ENCODE measurements around the gene FBRSL1. TPM values are rescaled to one million over a fixed set of nuclear protein-coding genes. Genes with fewer than 3 reads are reported as not detected.
A peak's percentile ranks its signal among the peaks of the same experiment; 100 is the strongest.

Gene FBRSL1
- total and polyA plus RNA-seq, 9 of the 15 experiments (the other 6 are each of a cell fraction or from before 2014, with no cell fraction given) = 0.24 to 129 (median 7.3) TPM

DNA sequence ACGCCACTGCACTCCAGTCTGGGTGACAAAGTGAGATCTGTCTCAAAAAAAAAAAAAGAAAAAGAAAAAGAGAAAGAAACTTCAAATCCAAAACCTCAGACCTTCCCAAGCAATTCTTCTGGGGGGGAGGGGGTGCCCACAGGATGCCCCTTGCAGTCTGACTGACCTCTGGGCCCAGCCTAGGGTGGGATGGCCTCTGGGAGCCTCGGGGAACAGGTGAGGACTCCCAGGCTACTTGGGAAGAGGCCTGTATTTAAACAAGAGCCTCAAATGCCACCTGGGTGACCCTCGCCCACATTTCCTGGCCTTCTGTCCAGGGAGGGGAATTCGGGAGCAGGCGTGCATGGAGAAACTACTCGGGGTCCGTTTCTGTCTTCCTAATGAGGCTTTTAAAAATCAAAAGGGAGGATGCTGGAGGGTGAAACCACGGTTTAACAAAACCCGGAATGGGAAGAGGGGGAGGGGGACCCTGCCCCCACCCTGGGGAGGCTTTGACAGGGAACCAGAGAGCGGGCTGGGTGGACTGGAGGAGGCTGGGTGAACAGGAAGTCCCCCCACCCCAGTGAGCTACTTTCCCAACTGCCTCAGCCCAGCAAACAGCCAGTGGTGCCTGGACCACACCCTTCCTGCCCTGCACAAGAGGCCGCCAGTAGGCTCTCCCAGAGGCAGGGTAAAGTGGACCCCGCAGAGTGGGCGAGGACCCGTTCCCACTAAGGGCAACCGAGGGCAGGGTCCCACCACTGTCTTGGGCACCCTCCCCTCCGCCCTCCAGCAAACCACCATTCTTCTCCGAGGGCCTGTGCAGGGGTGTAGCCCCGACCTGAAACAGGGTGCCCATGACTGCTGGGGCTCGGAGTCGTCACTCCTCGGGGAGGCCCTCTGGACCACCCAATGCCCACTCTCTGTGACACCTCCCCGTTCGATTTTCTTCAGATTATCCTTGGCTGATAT is 1.5 kb upstream of the FBRSL1 start (continued):
- TF ChIP-seq ZNF253 (CRISPR knock-in tag; conservative IDR thresholded peaks at IDR 0.05) = no peak
- TF ChIP-seq, protein P1, sequence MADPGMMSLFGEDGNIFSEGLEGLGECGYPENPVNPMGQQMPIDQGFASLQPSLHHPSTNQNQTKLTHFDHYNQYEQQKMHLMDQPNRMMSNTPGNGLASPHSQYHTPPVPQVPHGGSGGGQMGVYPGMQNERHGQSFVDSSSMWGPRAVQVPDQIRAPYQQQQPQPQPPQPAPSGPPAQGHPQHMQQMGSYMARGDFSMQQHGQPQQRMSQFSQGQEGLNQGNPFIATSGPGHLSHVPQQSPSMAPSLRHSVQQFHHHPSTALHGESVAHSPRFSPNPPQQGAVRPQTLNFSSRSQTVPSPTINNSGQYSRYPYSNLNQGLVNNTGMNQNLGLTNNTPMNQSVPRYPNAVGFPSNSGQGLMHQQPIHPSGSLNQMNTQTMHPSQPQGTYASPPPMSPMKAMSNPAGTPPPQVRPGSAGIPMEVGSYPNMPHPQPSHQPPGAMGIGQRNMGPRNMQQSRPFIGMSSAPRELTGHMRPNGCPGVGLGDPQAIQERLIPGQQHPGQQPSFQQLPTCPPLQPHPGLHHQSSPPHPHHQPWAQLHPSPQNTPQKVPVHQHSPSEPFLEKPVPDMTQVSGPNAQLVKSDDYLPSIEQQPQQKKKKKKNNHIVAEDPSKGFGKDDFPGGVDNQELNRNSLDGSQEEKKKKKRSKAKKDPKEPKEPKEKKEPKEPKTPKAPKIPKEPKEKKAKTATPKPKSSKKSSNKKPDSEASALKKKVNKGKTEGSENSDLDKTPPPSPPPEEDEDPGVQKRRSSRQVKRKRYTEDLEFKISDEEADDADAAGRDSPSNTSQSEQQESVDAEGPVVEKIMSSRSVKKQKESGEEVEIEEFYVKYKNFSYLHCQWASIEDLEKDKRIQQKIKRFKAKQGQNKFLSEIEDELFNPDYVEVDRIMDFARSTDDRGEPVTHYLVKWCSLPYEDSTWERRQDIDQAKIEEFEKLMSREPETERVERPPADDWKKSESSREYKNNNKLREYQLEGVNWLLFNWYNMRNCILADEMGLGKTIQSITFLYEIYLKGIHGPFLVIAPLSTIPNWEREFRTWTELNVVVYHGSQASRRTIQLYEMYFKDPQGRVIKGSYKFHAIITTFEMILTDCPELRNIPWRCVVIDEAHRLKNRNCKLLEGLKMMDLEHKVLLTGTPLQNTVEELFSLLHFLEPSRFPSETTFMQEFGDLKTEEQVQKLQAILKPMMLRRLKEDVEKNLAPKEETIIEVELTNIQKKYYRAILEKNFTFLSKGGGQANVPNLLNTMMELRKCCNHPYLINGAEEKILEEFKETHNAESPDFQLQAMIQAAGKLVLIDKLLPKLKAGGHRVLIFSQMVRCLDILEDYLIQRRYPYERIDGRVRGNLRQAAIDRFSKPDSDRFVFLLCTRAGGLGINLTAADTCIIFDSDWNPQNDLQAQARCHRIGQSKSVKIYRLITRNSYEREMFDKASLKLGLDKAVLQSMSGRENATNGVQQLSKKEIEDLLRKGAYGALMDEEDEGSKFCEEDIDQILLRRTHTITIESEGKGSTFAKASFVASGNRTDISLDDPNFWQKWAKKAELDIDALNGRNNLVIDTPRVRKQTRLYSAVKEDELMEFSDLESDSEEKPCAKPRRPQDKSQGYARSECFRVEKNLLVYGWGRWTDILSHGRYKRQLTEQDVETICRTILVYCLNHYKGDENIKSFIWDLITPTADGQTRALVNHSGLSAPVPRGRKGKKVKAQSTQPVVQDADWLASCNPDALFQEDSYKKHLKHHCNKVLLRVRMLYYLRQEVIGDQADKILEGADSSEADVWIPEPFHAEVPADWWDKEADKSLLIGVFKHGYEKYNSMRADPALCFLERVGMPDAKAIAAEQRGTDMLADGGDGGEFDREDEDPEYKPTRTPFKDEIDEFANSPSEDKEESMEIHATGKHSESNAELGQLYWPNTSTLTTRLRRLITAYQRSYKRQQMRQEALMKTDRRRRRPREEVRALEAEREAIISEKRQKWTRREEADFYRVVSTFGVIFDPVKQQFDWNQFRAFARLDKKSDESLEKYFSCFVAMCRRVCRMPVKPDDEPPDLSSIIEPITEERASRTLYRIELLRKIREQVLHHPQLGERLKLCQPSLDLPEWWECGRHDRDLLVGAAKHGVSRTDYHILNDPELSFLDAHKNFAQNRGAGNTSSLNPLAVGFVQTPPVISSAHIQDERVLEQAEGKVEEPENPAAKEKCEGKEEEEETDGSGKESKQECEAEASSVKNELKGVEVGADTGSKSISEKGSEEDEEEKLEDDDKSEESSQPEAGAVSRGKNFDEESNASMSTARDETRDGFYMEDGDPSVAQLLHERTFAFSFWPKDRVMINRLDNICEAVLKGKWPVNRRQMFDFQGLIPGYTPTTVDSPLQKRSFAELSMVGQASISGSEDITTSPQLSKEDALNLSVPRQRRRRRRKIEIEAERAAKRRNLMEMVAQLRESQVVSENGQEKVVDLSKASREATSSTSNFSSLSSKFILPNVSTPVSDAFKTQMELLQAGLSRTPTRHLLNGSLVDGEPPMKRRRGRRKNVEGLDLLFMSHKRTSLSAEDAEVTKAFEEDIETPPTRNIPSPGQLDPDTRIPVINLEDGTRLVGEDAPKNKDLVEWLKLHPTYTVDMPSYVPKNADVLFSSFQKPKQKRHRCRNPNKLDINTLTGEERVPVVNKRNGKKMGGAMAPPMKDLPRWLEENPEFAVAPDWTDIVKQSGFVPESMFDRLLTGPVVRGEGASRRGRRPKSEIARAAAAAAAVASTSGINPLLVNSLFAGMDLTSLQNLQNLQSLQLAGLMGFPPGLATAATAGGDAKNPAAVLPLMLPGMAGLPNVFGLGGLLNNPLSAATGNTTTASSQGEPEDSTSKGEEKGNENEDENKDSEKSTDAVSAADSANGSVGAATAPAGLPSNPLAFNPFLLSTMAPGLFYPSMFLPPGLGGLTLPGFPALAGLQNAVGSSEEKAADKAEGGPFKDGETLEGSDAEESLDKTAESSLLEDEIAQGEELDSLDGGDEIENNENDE (IDR thresholded peaks at IDR 0.05; ENCODE audit: low read depth, low read length) = no peak
- TF ChIP-seq KLF1 (tag; IDR thresholded peaks at IDR 0.05) = peak; percentile 28; the same call in 1 of the 2 replicates
- TF ChIP-seq ATF1 (CRISPR knock-in tag; IDR thresholded peaks at IDR 0.05) = no peak
- no peak for TF ChIP-seq ATF1 (tag; IDR thresholded peaks at IDR 0.05)
- no peak for TF ChIP-seq JUN (IDR thresholded peaks at IDR 0.05; ENCODE audit: borderline replicate concordance, low read depth, low read length)
- TF ChIP-seq JUN (CRISPR knock-in tag; IDR thresholded peaks at IDR 0.05; ENCODE audit: borderline replicate concordance) = no peak
- TF ChIP-seq, protein P2, sequence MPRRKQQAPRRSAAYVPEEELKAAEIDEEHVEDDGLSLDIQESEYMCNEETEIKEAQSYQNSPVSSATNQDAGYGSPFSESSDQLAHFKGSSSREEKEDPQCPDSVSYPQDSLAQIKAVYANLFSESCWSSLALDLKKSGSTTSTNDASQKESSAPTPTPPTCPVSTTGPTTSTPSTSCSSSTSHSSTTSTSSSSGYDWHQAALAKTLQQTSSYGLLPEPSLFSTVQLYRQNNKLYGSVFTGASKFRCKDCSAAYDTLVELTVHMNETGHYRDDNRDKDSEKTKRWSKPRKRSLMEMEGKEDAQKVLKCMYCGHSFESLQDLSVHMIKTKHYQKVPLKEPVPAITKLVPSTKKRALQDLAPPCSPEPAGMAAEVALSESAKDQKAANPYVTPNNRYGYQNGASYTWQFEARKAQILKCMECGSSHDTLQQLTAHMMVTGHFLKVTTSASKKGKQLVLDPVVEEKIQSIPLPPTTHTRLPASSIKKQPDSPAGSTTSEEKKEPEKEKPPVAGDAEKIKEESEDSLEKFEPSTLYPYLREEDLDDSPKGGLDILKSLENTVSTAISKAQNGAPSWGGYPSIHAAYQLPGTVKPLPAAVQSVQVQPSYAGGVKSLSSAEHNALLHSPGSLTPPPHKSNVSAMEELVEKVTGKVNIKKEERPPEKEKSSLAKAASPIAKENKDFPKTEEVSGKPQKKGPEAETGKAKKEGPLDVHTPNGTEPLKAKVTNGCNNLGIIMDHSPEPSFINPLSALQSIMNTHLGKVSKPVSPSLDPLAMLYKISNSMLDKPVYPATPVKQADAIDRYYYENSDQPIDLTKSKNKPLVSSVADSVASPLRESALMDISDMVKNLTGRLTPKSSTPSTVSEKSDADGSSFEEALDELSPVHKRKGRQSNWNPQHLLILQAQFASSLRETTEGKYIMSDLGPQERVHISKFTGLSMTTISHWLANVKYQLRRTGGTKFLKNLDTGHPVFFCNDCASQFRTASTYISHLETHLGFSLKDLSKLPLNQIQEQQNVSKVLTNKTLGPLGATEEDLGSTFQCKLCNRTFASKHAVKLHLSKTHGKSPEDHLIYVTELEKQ (CRISPR knock-in tag; IDR thresholded peaks at IDR 0.05) = no peak
- TF ChIP-seq, protein P3, sequence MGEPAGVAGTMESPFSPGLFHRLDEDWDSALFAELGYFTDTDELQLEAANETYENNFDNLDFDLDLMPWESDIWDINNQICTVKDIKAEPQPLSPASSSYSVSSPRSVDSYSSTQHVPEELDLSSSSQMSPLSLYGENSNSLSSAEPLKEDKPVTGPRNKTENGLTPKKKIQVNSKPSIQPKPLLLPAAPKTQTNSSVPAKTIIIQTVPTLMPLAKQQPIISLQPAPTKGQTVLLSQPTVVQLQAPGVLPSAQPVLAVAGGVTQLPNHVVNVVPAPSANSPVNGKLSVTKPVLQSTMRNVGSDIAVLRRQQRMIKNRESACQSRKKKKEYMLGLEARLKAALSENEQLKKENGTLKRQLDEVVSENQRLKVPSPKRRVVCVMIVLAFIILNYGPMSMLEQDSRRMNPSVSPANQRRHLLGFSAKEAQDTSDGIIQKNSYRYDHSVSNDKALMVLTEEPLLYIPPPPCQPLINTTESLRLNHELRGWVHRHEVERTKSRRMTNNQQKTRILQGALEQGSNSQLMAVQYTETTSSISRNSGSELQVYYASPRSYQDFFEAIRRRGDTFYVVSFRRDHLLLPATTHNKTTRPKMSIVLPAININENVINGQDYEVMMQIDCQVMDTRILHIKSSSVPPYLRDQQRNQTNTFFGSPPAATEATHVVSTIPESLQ (CRISPR knock-in tag; IDR thresholded peaks at IDR 0.05) = 0 out of 2 replicates have a peak, but pooled peaks have one; percentile 63
